Keratinocyte (primary cell): ENCODE data around the gene FBN2.
"Not testable (repeated sequence)": the region's sequence is repeated elsewhere in the genome, so short reads cannot be mapped to it uniquely, and the experiment has no call there.

ENCODE experiments used
- EZH2 ChIP-seq: IDR thresholded peaks from one replicate; pipeline ENCODE4 v1.6.1; 2012; ENCODE audit warnings: inconsistent platforms, mild to moderate bottlenecking, low read length, moderate library complexity
- TF ChIP-seq, protein P1 (sequence below), 3 experiments: IDR thresholded peaks in 1 of 3; conservative IDR thresholded peaks in 1 of 3; optimal IDR thresholded peaks in 1 of 3; 2 replicates in 2 of 3; 3 replicates in 1 of 3; pipeline versions ENCODE3 to v1.5.1; 2011; ENCODE audit warnings: low read length in 3 of 3, mild to moderate bottlenecking in 3 of 3, moderate library complexity in 2 of 3, control low read depth in 1 of 3, inconsistent platforms in 1 of 3; ENCODE audit not compliant: insufficient read depth in 2 of 3; ENCODE audit errors: extremely low read depth in 1 of 3

- TF ChIP-seq, protein P1, sequence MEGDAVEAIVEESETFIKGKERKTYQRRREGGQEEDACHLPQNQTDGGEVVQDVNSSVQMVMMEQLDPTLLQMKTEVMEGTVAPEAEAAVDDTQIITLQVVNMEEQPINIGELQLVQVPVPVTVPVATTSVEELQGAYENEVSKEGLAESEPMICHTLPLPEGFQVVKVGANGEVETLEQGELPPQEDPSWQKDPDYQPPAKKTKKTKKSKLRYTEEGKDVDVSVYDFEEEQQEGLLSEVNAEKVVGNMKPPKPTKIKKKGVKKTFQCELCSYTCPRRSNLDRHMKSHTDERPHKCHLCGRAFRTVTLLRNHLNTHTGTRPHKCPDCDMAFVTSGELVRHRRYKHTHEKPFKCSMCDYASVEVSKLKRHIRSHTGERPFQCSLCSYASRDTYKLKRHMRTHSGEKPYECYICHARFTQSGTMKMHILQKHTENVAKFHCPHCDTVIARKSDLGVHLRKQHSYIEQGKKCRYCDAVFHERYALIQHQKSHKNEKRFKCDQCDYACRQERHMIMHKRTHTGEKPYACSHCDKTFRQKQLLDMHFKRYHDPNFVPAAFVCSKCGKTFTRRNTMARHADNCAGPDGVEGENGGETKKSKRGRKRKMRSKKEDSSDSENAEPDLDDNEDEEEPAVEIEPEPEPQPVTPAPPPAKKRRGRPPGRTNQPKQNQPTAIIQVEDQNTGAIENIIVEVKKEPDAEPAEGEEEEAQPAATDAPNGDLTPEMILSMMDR (optimal IDR thresholded peaks at IDR 0.05 in 1 of 3, IDR thresholded peaks at IDR 0.05 in 1 of 3, conservative IDR thresholded peaks at IDR 0.05 in 1 of 3; ENCODE audit: extremely low read depth in 1 of 3, insufficient read depth in 2 of 3, low read length in 3 of 3): not testable (repeated sequence)
- TF ChIP-seq EZH2: not testable (repeated sequence)
These were observed 80.7 kb downstream of the FBN2 start for GRCh38 chr5:128457147-128457915.
